SH-SY5Y (cell line): ENCODE measurements around the gene MARCHF3.

Source experiments
- GATA2 ChIP-seq: IDR thresholded peaks from 2 replicates; pipeline ENCODE4 v1.6.1; 2011; ENCODE audit warnings: mild to moderate bottlenecking, low read depth, low read length
- GATA3 ChIP-seq: IDR thresholded peaks from 2 replicates; pipeline ENCODE4 v1.6.1; 2011; ENCODE audit warnings: low read depth, mild to moderate bottlenecking, low read length, moderate library complexity

DNA sequence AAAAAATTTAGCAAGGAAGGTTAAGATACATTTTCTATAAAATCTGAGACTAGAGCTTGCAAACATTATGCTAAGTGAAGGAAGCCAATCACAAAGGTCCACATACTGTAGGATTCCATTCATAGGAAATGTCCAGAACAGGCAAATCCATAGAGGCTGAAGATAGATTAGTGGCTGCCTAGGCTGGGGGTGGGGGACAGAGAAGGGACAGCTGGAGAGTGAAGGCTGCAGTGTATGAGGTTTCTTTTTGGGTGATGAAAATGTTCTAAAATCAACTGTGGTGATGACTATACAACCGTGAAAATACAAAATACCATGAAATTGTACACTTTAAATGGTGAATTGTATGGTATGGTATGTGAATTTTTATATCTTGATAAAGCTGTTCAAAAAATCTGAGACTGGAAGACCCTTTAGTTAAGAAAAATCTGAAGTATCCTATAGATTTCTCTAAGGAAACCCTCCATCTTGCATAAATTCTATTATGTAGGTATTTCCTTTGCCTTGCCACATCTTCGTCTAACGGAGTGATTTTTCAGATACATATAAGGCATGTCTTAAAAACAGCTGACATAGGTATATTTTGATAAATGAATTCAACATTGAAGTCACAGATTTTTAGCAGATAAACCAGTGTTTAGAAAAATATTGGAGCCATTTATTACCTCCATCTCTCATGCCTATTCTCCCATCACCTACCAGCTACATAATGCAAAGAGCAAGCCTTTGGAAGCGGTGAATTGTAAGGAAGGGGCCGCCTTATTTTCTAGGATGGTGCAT, 132.3 kb downstream of the MARCHF3 start:
- TF ChIP-seq GATA2 (no peak), GATA3 (no peak)
